SK-N-MC (cell line): ENCODE measurements around the gene ACOXL.

ENCODE experiments used
- DNase-seq: peaks from one replicate; pipeline ENCODE4 v3.0.0-alpha.2; 2011; ENCODE audit warnings: low read depth, low spot score
- H3K27ac ChIP-seq: fragments of 200-600 bp; sonication (generic); 2 replicates; pipeline ENCODE4 v1.5.1; 2016; ENCODE audit warnings: mixed run types
- H3K36me3 ChIP-seq: fragments of 200-600 bp; sonication (generic); 2 replicates; pipeline ENCODE4 v1.6.1; 2017; ENCODE audit warnings: antibody characterized with exemption, low read length, mixed read lengths; ENCODE audit not compliant: insufficient read depth
- H3K4me3 ChIP-seq: fragments of 200-600 bp; sonication (generic); 2 replicates; pipeline ENCODE4 v1.5.1; 2016
- H3K9ac ChIP-seq: fragments of 200-600 bp; sonication (generic); 2 replicates; pipeline ENCODE4 v1.8.0; 2017; ENCODE audit warnings: mixed run types, mixed read lengths; ENCODE audit not compliant: insufficient read length
- H3K9me3 ChIP-seq: fragments of 200-600 bp; sonication (generic); 2 replicates; pipeline ENCODE4 v1.6.1; 2017; ENCODE audit warnings: low read depth, mild to moderate bottlenecking, antibody characterized with exemption, low read length, moderate library complexity, mixed read lengths
- EZH2 ChIP-seq: fragments of 200-600 bp; sonication (generic); IDR thresholded peaks from one replicate; pipeline ENCODE4 v1.6.1; 2017; ENCODE audit warnings: antibody characterized with exemption
- FOXP2 ChIP-seq: optimal IDR thresholded peaks from 2 replicates; pipeline ENCODE3; 2011; ENCODE audit warnings: mild to moderate bottlenecking, moderate library complexity; ENCODE audit not compliant: insufficient read depth; ENCODE audit errors: extremely low read length, control extremely low read depth
- POLR2AphosphoS5 ChIP-seq: IDR thresholded peaks from 2 replicates; pipeline ENCODE4 v1.6.1; 2012; ENCODE audit warnings: mild to moderate bottlenecking, low read depth, low read length, borderline replicate concordance

The ACOXL gene

GRCh38 chr2:111116011-111116746 is 383.8 kb downstream of the ACOXL start:
- Histone ChIP-seq H3K9me3 (no peaks in the 10 kb centered on the region), H3K4me3 (no peak overlapping the region), H3K36me3 (no peaks in the 10 kb centered on the region), H3K9ac (no peak overlapping the region), H3K27ac (no peak overlapping the region)
- no peak for DNase-seq
- TF ChIP-seq EZH2: no peak
- TF ChIP-seq POLR2AphosphoS5: no peak
- TF ChIP-seq FOXP2: no peak

GRCh38 chr2:111116843-111117597 is 384.6 kb downstream of the ACOXL start:
- Histone ChIP-seq H3K4me3 (peak overlapping the region; percentile 89), H3K9ac (no peak overlapping the region), H3K27ac (no peak overlapping the region), H3K9me3 (no peaks in the 10 kb centered on the region), H3K36me3 (no peaks in the 10 kb centered on the region)
- DNase-seq: no peak
- TF ChIP-seq EZH2 (no peak), FOXP2 (no peak), POLR2AphosphoS5 (no peak)

GRCh38 chr2:111117598-111118480 is 385.5 kb downstream of the ACOXL start:
- H3K9ac ChIP-seq: no peak overlapping the region
- no peak overlapping the region for H3K27ac ChIP-seq
- H3K9me3 ChIP-seq: no peaks in the 10 kb centered on the region
- H3K36me3 ChIP-seq: no peaks in the 10 kb centered on the region
- peak overlapping the region; percentile 89 for H3K4me3 ChIP-seq
- TF ChIP-seq POLR2AphosphoS5: no peak
- TF ChIP-seq FOXP2: no peak
- TF ChIP-seq EZH2: no peak
- DNase-seq: no peak

GRCh38 chr2:111118481-111118980 is 386.2 kb downstream of the ACOXL start:
- DNase-seq: no peak
- no peak for TF ChIP-seq EZH2
- TF ChIP-seq FOXP2: no peak
- no peak for TF ChIP-seq POLR2AphosphoS5
- Histone ChIP-seq H3K27ac (no peak overlapping the region), H3K4me3 (peak overlapping the region; percentile 89), H3K9me3 (no peaks in the 10 kb centered on the region), H3K36me3 (no peaks in the 10 kb centered on the region), H3K9ac (no peak overlapping the region)

- H3K27ac ChIP-seq: no peak overlapping the region
- H3K9ac ChIP-seq: no peak overlapping the region
- peak; percentile 78 for TF ChIP-seq EZH2
- no peak for TF ChIP-seq FOXP2
- H3K9me3 ChIP-seq: no peaks in the 10 kb centered on the region
- no peak for DNase-seq
- H3K4me3 ChIP-seq: peak overlapping the region; percentile 89
- H3K36me3 ChIP-seq: no peaks in the 10 kb centered on the region; the same call in 1 of the 2 replicates
Measured at GRCh38 chr2:111118981-111119821, 386.8 kb downstream of the ACOXL start.

GRCh38 chr2:111119822-111120252 is 387.5 kb downstream of the ACOXL start:
- no peaks in the 10 kb centered on the region; the same call in 1 of the 2 replicates for H3K36me3 ChIP-seq
- no peak overlapping the region for H3K9ac ChIP-seq

GRCh38 chr2:111120253-111121027 is 388.1 kb downstream of the ACOXL start, which contains the start of gene BCL2L11:
BCL2L11 (plus strand) TSS chr2:111120914; CDS start chr2:111123746, 2,832 bp downstream.
- TF ChIP-seq POLR2AphosphoS5 (peak; percentile 52; the same call in 1 of the 2 replicates), FOXP2 (no peak)
- H3K27ac ChIP-seq: no peak within 1 kb of the TSS

More at GRCh38 chr2:111119822-111120252, 387.5 kb downstream of the ACOXL start:
- no peak overlapping the region for H3K27ac ChIP-seq
- TF ChIP-seq POLR2AphosphoS5 (no peak), EZH2 (no peak), FOXP2 (no peak)
- no peak for DNase-seq
- no peaks in the 10 kb centered on the region for H3K9me3 ChIP-seq
- H3K4me3 ChIP-seq: peak overlapping the region; percentile 89

More at GRCh38 chr2:111120253-111121027, 388.1 kb downstream of the ACOXL start, which contains the start of gene BCL2L11:
- Histone ChIP-seq H3K4me3 (peak within 1 kb of the TSS; percentile 89), H3K9me3 (no peaks in the 10 kb centered on the region), H3K36me3 (peaks cover 6% of the 10 kb centered on the region; the same call in 1 of the 2 replicates), H3K9ac (peak within 1 kb of the TSS; percentile 46)
- no peak for DNase-seq
